AG04450 (cell line): ENCODE results near the gene AGXT. TPM values are rescaled to one million over a fixed set of nuclear protein-coding genes. Genes with fewer than 3 reads are reported as not detected.

Experiments used
- CTCF ChIA-PET: fragments of 300-600, 350-600 bp; formaldehyde crosslinking; extraction: SDS; loops from one replicate; lab custom pipeline; 2022; ENCODE audit warnings: antibody characterized with exemption, inconsistent platforms; lab: Charles Lee
- POLR2A ChIA-PET: fragments of 350-600 bp; formaldehyde crosslinking; extraction: SDS; loops from one replicate; lab custom pipeline; 2021; ENCODE audit warnings: antibody characterized with exemption, inconsistent platforms; lab: Yijun Ruan, JAX
- DNase-seq: peaks from one replicate; pipeline ENCODE4 v3.0.0-alpha.2; 2011; ENCODE audit warnings: low read depth, low spot score
- H3K27ac ChIP-seq: one replicate; pipeline ENCODE4 v1.5.1; 2012; ENCODE audit warnings: low read depth, low read length, control low read depth
- H3K27me3 ChIP-seq: one replicate; pipeline ENCODE4 v1.6.0; 2012; ENCODE audit warnings: low read length; ENCODE audit not compliant: control insufficient read depth, insufficient read depth
- H3K4me3 ChIP-seq: 2 replicates; pipeline ENCODE4 v1.5.1; 2011; ENCODE audit warnings: mild to moderate bottlenecking, low read depth, low read length, control low read depth
- H3K9me3 ChIP-seq: 2 replicates; pipeline ENCODE4 v1.5.1; 2012; ENCODE audit warnings: low read length; ENCODE audit not compliant: control insufficient read depth, insufficient read depth
- CTCF ChIP-seq: IDR thresholded peaks from 2 replicates; pipeline ENCODE4 v1.5.1; 2011; ENCODE audit warnings: low read depth, low read length, control low read depth, inconsistent platforms
- polyA plus RNA-seq: library from polyadenylated mRNA; depleted of rRNA; stranded (reverse); fragments of >200 nt; gene quantifications from 2 replicates; pipeline ENCODE4 v1.2.3, GENCODE V29; 2011

Gene AGXT
- polyA plus RNA-seq, 1 experiment = not detected

DNA sequence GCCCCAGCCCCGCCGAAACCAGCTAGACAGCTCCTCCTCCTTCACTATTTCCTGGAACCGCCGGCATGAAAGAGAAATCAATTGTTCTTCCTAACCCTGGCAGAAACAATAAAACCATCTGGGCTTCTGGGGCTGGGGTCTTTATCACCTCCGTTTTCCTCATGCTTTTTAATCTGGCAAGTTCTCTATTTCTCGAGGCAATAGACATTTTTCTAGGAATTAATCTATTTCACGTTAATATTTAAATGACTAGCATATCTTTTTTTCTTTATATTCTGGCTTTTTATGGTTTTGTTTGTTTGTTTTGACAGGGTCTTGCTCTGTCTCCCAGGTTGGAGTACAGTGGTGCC lies 47.2 kb upstream of the AGXT start:
- CTCF ChIA-PET = interaction anchor here (1.0 kb wide), 2 partner anchors 20 to 307 kb away, joined by 3 to 4 read pairs; no protein-coding TSS in a partner anchor
- TF ChIP-seq CTCF = no peak
- no peak for DNase-seq
- Histone ChIP-seq H3K9me3 (peaks cover 5% of the 10 kb centered on the region), H3K27me3 (peaks cover 64% of the 10 kb centered on the region), H3K27ac (no peak overlapping the region), H3K4me3 (no peak overlapping the region)
- POLR2A ChIA-PET = no interaction called here

GRCh38 chr2:240822280-240822847 lies 46.3 kb upstream of the AGXT start:
- ChIA-PET POLR2A (no interaction called here), CTCF (interaction anchor here (1.0 kb wide), 2 partner anchors 19 to 308 kb away, joined by 3 to 4 read pairs; no protein-coding TSS in a partner anchor)
- H3K4me3 ChIP-seq = no peak overlapping the region
- TF ChIP-seq CTCF = no peak
- no peak for DNase-seq
- H3K27me3 ChIP-seq = peaks cover 73% of the 10 kb centered on the region
- peaks cover 5% of the 10 kb centered on the region for H3K9me3 ChIP-seq
- H3K27ac ChIP-seq = no peak overlapping the region

- CTCF ChIA-PET = interaction anchor here (0.6 to 1.3 kb wide), 2 partner anchors 17 to 310 kb away, joined by 3 read pairs; no protein-coding TSS in a partner anchor
- peaks cover 5% of the 10 kb centered on the region for H3K9me3 ChIP-seq
- POLR2A ChIA-PET = no interaction called here
- TF ChIP-seq CTCF = no peak
- H3K4me3 ChIP-seq = no peak overlapping the region
- no peak for DNase-seq
- no peak overlapping the region for H3K27ac ChIP-seq
- peaks cover 69% of the 10 kb centered on the region for H3K27me3 ChIP-seq
These were observed 44.9 kb upstream of the AGXT start for GRCh38 chr2:240823449-240824336.

- CTCF ChIA-PET = no interaction called here
- Histone ChIP-seq H3K4me3 (no peak overlapping the region), H3K27ac (no peak overlapping the region), H3K27me3 (peaks cover 71% of the 10 kb centered on the region), H3K9me3 (peaks cover 5% of the 10 kb centered on the region)
- POLR2A ChIA-PET = no interaction called here
- DNase-seq = no peak
- TF ChIP-seq CTCF = no peak
These were observed 43.1 kb upstream of the AGXT start for GRCh38 chr2:240825476-240825875.
